GM12873 (cell line): ENCODE results near the gene CDH16.

Experiments used
- CTCF ChIP-seq: IDR thresholded peaks from 2 replicates; pipeline ENCODE4 v1.5.1; 2012; ENCODE audit warnings: low read depth, mild to moderate bottlenecking, moderate library complexity, low read length, control low read depth; ENCODE audit not compliant: insufficient read depth; ENCODE audit errors: missing control alignments

The CDH16 gene

DNA sequence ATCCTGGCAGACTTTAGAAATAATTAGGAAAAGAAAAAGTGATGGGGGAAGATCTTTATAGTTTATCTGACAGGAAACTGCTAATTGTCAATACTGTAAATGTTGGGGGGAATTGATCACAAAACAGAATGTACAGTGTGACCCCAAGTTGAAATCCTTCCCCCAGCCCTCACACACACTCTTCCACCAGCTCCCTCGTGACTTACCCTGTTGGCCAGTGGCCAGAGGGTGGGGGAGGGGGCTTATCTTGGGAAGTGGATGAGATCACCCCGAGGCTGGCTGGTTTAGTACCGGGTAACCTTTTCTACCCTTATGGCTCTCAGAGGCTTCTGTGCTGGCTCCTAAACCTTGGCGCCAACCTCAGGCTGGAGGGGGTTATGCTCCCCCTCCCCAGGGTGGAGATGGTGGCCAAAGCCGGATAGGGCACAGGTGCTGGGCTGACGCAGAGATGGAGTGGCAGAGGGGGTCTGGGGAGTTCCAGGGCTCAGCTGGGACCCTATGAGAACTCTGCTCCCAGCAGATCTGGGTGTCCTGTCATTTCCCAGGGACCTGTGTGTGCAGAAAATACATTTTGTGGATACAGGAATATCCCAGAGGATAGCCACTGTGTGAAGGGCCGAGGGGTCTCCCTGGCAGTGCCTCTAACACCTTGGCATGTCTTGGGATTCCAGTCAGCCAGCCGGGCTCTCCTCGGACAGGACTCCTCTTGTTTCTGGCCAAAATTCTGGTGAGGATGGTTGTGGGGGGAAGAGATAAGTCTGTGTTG lies 18.6 kb downstream of the CDH16 start:
- no peak for TF ChIP-seq CTCF

DNA sequence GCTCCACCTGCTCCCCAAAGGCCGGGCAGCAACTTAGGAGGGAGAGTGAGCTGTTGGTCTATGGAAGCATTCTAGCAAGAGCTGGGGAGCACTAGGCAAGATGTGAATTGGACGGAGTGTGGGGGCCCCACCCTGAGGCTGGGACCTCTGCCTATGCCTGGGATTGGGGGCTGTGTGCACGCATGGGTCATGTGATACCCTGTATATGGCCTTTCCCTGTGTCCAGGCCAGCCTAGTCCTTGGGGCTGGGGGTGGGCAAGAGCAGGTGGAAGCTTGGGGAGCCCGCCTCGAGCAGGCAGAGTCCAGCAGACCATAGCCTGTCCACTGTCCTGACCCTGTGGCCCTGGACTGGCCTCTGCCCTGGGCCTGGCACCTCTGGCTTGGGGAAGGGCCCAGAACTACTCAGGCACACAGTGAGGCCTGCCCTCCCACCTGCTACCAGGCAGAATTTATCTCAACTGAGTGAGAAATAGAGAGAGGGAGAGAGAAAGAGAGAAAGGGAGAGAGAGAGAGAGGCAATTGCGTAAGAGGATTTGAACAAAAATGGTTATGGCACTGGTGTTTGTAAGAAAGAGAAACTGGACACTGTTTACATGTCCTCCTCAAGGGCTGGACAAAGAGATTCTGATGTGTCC lies 19.3 kb downstream of the CDH16 start:
- no peak for TF ChIP-seq CTCF

GRCh38 chr16:66898933-66899309 lies 19.8 kb downstream of the CDH16 start:
- TF ChIP-seq CTCF = no peak

DNA sequence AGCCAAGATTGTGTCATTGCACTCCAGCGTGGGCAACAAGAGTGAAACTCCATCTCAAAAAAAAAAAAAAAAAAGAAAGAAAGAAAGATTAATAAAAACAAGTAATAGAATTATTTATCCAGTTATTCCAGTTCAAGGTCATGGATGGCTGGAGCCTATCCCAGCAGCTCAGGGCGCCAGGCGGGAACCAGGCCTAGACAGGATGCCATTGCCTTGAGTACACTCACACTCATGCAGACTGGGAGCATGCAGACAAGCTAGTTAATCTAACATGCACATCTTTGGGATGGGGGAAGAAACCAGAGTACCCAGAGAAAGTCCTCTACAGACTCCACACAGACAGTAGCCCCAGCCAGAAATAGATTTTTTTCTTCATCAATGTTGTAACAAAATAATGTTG lies 20.5 kb downstream of the CDH16 start:
- no peak for TF ChIP-seq CTCF

DNA sequence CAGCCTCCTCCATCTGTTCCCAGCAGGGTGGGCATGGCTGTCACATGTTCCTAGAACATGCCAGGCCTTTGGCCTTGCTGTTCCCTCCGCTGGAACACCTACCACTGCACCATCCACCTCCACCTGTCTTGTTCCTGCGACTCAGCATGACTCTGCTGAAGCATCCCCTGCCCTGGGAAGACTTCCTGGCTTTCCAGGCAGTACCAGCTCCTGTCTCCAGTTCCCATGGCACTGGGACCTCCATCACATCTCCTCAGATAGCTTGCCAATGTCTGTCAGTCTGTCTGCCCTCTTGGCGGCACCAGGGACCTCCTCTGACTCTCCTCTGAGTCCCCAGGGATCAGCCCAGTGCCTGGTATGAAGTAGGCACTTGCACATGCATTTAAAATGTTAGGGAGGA lies 22.7 kb downstream of the CDH16 start:
- no peak for TF ChIP-seq CTCF

GRCh38 chr16:66895689-66895979 lies 23.1 kb downstream of the CDH16 start:
- no peak for TF ChIP-seq CTCF

DNA sequence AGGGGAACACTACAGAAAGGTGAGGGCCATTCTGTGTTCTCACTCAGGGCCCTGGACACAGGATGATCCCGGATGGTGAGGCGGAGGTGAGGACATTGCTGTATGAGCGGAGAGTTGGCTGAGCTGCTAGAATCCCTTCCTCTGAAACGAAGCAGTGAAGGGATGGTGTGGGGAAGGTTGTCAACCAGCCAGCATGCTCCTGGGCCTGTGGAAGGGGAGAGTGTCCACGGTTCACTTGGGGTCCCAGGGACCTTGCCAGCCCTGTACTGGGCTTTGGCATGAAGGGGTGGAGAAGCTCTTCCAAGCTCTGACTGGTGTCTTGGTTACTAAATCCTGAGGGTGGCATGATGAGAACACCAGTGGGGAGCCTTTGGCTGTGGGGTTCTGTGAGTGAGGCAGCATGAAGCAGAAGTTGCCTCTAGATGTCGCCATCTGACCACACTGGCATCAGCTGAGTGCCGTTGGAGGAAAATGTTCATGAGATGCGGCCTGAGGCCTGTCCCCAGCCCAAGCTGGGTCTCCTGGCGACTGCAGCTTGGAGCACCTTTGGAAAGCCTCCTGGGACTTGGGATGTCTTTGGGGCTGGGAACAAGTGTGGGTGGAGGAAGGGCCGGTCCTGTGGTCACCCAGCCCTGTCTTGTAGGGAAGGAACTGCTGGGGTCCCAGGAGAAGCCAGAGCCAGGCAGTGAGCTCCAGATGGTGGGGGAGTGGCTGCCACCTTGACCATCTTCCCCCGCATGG lies 23.6 kb downstream of the CDH16 start:
- TF ChIP-seq CTCF = peak; percentile 94
